ENCODE results near the gene FANCE. TPM values are rescaled to one million over a fixed set of nuclear protein-coding genes. Genes with fewer than 3 reads are reported as not detected.

The FANCE gene
- total RNA-seq, 1 experiment from 2014 or later = 10.4 TPM

GRCh38 chr6:35498422-35499067, 46.4 kb downstream of the FANCE start:
- H3K4me3 Mint-ChIP-seq (ENCODE audit: low read depth, unreplicated experiment) = peak overlapping the region; percentile 70
- H3K4me1 Mint-ChIP-seq (ENCODE audit: low read depth, unreplicated experiment) = peaks cover 18% of the 10 kb centered on the region
- no peak for DNase-seq
- intact Hi-C loops (cut with micrococcal nuclease; ENCODE audit: unreplicated experiment) = no loop called here
- H3K9me3 Mint-ChIP-seq (ENCODE audit: low read depth, unreplicated experiment) = peaks cover 2% of the 10 kb centered on the region
- H3K27me3 Mint-ChIP-seq (ENCODE audit: unreplicated experiment) = no peaks in the 10 kb centered on the region
- TSS peak; percentile 43 for BruUV-seq (replicated peaks)
- CTCF ChIA-PET = interaction anchor here (1.0 kb wide), 1 partner anchor 9 kb away, joined by 4 read pairs; no protein-coding TSS in a partner anchor
- peak overlapping the region; percentile 87 for H3K27ac Mint-ChIP-seq (ENCODE audit: unreplicated experiment)
- TF ChIP-seq CTCF (IDR thresholded peaks at IDR 0.05; ENCODE audit: unreplicated experiment) = no peak
- H3K36me3 Mint-ChIP-seq (ENCODE audit: insufficient read depth, unreplicated experiment) = peaks cover 40% of the 10 kb centered on the region

DNA sequence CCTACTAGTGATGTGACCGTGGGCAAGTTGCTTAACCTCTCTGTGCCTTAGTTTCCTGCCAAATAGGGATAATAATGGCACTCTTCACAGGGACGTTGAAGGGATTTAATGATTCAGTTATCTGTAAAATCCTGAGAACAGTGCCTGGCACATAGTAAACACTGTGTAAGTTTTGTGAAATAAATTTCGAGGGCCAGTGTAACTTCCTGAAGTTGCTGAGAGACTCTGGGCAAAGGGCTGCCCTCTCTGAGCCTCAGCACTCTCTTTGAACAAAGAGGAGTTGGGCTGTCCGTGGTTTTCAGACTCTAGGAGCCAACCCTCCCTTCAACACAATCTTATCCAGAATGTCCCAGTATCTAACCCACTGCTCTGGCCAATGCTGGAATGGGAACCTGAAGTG, 47.2 kb downstream of the FANCE start:
- CTCF ChIA-PET = no interaction called here

DNA sequence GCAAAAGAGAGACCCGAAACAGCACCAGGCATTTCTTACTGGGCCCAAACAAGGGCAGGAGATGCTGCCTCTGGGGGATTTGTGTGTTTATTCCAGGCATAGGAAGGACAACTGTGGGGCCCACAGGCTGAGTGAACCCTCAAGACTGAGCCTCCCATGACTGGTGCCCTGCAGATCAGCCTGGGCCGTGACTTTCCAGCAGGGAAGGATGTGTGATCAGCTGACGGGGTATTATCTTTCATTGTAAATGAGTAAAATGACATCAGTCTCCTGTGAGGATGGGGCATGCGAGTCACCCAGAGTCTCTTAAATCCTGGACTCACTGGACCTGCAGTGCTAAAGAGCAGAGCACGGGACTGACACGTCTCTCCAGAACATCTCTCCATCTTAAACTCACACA, 48.6 kb downstream of the FANCE start:
- no peak for DNase-seq
- peaks cover 2% of the 10 kb centered on the region for H3K27me3 Mint-ChIP-seq (ENCODE audit: unreplicated experiment)
- CTCF ChIA-PET = no interaction called here
- TF ChIP-seq CTCF (IDR thresholded peaks at IDR 0.05; ENCODE audit: unreplicated experiment) = no peak
- intact Hi-C loops (cut with micrococcal nuclease; ENCODE audit: unreplicated experiment) = no loop called here
- H3K27ac Mint-ChIP-seq (ENCODE audit: unreplicated experiment) = no peak overlapping the region
- H3K4me3 Mint-ChIP-seq (ENCODE audit: low read depth, unreplicated experiment) = no peak overlapping the region
- H3K9me3 Mint-ChIP-seq (ENCODE audit: low read depth, unreplicated experiment) = peaks cover 2% of the 10 kb centered on the region
- peaks cover 35% of the 10 kb centered on the region for H3K36me3 Mint-ChIP-seq (ENCODE audit: insufficient read depth, unreplicated experiment)
- H3K4me1 Mint-ChIP-seq (ENCODE audit: low read depth, unreplicated experiment) = peaks cover 10% of the 10 kb centered on the region
- no TSS peak for BruUV-seq (replicated peaks)

More for the DNA sequence above, 47.2 kb downstream of the FANCE start:
- Mint-ChIP-seq H3K9me3 (ENCODE audit: low read depth, unreplicated experiment) (peaks cover 2% of the 10 kb centered on the region), H3K4me3 (ENCODE audit: low read depth, unreplicated experiment) (no peak overlapping the region), H3K36me3 (ENCODE audit: insufficient read depth, unreplicated experiment) (peaks cover 40% of the 10 kb centered on the region), H3K27ac (ENCODE audit: unreplicated experiment) (no peak overlapping the region), H3K27me3 (ENCODE audit: unreplicated experiment) (no peaks in the 10 kb centered on the region), H3K4me1 (ENCODE audit: low read depth, unreplicated experiment) (peaks cover 10% of the 10 kb centered on the region)
- no TSS peak for BruUV-seq (replicated peaks)
- intact Hi-C loops (cut with micrococcal nuclease; ENCODE audit: unreplicated experiment) = no loop called here
- no peak for TF ChIP-seq CTCF (IDR thresholded peaks at IDR 0.05; ENCODE audit: unreplicated experiment)
- DNase-seq = no peak

DNA sequence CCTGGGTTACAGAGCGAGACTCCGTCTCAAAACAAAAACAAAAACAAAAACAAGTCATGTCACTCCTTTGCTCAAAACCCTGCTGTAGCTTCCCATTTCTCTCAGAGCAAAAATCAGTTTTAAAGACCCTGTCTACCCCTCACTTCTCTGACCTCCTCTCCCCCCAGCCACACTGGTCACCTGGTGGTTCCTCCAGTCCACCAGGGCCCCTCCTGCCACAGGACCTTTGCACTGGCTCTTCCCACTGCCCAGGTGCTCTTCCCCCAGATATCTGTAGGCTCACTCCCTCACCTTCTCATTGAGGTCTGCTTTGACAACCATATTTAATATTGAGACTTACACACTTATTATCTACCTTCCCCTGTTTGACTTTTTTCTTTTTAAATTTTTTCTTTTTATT, 49.6 kb downstream of the FANCE start:
- no TSS peak for BruUV-seq (replicated peaks)
- peaks cover 25% of the 10 kb centered on the region for H3K36me3 Mint-ChIP-seq (ENCODE audit: insufficient read depth, unreplicated experiment)

More for the DNA sequence above, 49.6 kb downstream of the FANCE start:
- H3K27ac Mint-ChIP-seq (ENCODE audit: unreplicated experiment) = no peak overlapping the region
- H3K4me1 Mint-ChIP-seq (ENCODE audit: low read depth, unreplicated experiment) = peaks cover 10% of the 10 kb centered on the region
- H3K4me3 Mint-ChIP-seq (ENCODE audit: low read depth, unreplicated experiment) = no peak overlapping the region
- no peak for TF ChIP-seq CTCF (IDR thresholded peaks at IDR 0.05; ENCODE audit: unreplicated experiment)
- peaks cover 12% of the 10 kb centered on the region for H3K27me3 Mint-ChIP-seq (ENCODE audit: unreplicated experiment)
- no peak for DNase-seq
- intact Hi-C loops (cut with micrococcal nuclease; ENCODE audit: unreplicated experiment) = no loop called here
- CTCF ChIA-PET = interaction anchor here (0.6 to 0.7 kb wide), 2 partner anchors 820 to 823 kb away, joined by 4 to 5 read pairs; no protein-coding TSS in a partner anchor
- peaks cover 2% of the 10 kb centered on the region for H3K9me3 Mint-ChIP-seq (ENCODE audit: low read depth, unreplicated experiment)

All from Calu3 (cell line).